Subcutaneous abdominal adipose tissue (tissue), 5 donors: Measurements from ENCODE around the gene HOXA10.

Experiments used
- H3K27ac ChIP-seq: one replicate; pipeline ENCODE4 v1.7.0; 2013; ENCODE audit warnings: low read depth, mild to moderate bottlenecking, inconsistent platforms, low read length, moderate library complexity
- H3K27me3 ChIP-seq, 5 donors: one replicate each; pipeline ENCODE4 v1.7.0; 2013; ENCODE audit warnings: low read length in 5 of 5, inconsistent platforms in 1 of 5; ENCODE audit not compliant: control insufficient read depth in 5 of 5, insufficient read depth in 4 of 5
- H3K36me3 ChIP-seq, 5 donors: one replicate each; pipeline ENCODE4 v1.7.0; 2013; ENCODE audit warnings: low read length in 5 of 5; ENCODE audit not compliant: control insufficient read depth in 5 of 5, insufficient read depth in 5 of 5
- H3K4me1 ChIP-seq, 5 donors: one replicate each; pipeline ENCODE4 v1.7.0; 2013; ENCODE audit warnings: low read length in 5 of 5, mild to moderate bottlenecking in 3 of 5, moderate library complexity in 1 of 5; ENCODE audit not compliant: control insufficient read depth in 5 of 5, insufficient read depth in 5 of 5
- H3K4me3 ChIP-seq, 5 donors: one replicate each; pipeline ENCODE4 v1.7.0; 2013; ENCODE audit warnings: low read length in 5 of 5, low read depth in 1 of 5
- H3K9ac ChIP-seq, 5 donors: one replicate each; pipeline ENCODE4 v1.7.0; 2013; ENCODE audit warnings: low read length in 5 of 5, mild to moderate bottlenecking in 4 of 5, moderate library complexity in 3 of 5
- H3K9me3 ChIP-seq, 5 donors: one replicate each; pipeline ENCODE4 v1.7.0; 2013; ENCODE audit warnings: low read length in 5 of 5; ENCODE audit not compliant: control insufficient read depth in 5 of 5
- donor health status: healthy.
- donor health status: healthy.
- donor health status: healthy.
- donor health status: healthy.
- donor health status: healthy.

HOXA10 gene

DNA sequence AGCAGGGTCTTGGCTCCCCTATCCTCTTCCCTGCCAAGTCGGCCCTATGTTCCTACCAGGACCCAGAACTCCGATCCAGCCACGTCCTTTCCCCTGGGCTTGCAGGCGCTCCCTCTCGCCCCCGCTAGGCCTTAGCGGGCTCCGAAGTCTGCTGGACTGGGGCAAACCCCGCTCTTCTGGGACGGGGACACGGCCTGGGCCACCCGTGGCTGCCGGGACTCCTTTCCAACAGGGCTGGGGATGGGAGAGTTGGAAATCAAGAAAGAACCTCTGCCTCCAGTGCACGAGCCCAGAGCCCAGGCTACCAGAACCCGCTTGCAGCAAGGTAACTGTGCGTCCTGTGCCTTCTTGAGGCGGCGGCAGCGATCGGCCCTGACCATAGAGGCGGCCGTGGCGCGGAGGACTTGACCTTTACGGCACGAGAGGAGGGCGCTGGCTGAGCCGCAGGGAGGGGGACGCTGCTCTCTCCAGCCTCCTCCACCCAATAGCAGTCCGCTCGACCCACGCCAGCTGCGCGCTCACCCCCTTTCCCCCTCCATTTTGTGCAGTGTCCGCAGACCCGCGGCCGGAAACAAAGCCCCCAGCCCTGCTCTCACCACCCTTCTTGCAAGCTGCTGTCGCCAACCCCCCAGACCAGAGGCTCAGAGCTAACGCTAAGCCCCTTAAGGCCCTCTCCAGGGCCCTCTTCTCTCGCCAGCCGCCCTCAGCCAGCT, 17.9 kb upstream of the HOXA10 start:
- Histone ChIP-seq H3K4me1 (peaks cover 2 to 46% (median 33%) of the 10 kb centered on the region in 5 donors), H3K9ac (no peak overlapping the region), H3K36me3 (no peaks in the 10 kb centered on the region), H3K9me3 (no peaks in the 10 kb centered on the region), H3K27me3 (peaks cover 28 to 88% (median 78%) of the 10 kb centered on the region in 5 donors), H3K27ac (no peak overlapping the region), H3K4me3 (peak overlapping the region in 3 of 5 donors; percentile 19 to 61 (median 38))

- Histone ChIP-seq H3K36me3 (no peaks in the 10 kb centered on the region), H3K4me1 (peaks cover under 1 to 44% (median 32%) of the 10 kb centered on the region in 5 donors), H3K27ac (no peak overlapping the region), H3K9ac (no peak overlapping the region), H3K27me3 (peaks cover 29 to 81% (median 78%) of the 10 kb centered on the region in 5 donors), H3K4me3 (no peak overlapping the region), H3K9me3 (no peaks in the 10 kb centered on the region)
These were observed 17.1 kb upstream of the HOXA10 start for GRCh38 chr7:27191161-27191731.

- Histone ChIP-seq H3K9me3 (no peaks in the 10 kb centered on the region), H3K4me3 (no peak overlapping the region), H3K9ac (no peak overlapping the region), H3K4me1 (peaks cover 0 to 54% (median 40%) of the 10 kb centered on the region in 5 donors), H3K36me3 (no peaks in the 10 kb centered on the region), H3K27ac (no peak overlapping the region), H3K27me3 (peaks cover 23 to 83% (median 80%) of the 10 kb centered on the region in 5 donors)
These were observed 16.1 kb upstream of the HOXA10 start for GRCh38 chr7:27189997-27190748.

GRCh38 chr7:27189295-27189996, 15.3 kb upstream of the HOXA10 start:
- Histone ChIP-seq H3K36me3 (no peaks in the 10 kb centered on the region), H3K4me1 (peaks cover 0 to 61% (median 47%) of the 10 kb centered on the region in 5 donors), H3K4me3 (peak overlapping the region in 3 of 5 donors; percentile 25 to 51 (median 40)), H3K27ac (no peak overlapping the region), H3K27me3 (peaks cover 17 to 82% (median 81%) of the 10 kb centered on the region in 5 donors), H3K9me3 (no peaks in the 10 kb centered on the region), H3K9ac (no peak overlapping the region)

DNA sequence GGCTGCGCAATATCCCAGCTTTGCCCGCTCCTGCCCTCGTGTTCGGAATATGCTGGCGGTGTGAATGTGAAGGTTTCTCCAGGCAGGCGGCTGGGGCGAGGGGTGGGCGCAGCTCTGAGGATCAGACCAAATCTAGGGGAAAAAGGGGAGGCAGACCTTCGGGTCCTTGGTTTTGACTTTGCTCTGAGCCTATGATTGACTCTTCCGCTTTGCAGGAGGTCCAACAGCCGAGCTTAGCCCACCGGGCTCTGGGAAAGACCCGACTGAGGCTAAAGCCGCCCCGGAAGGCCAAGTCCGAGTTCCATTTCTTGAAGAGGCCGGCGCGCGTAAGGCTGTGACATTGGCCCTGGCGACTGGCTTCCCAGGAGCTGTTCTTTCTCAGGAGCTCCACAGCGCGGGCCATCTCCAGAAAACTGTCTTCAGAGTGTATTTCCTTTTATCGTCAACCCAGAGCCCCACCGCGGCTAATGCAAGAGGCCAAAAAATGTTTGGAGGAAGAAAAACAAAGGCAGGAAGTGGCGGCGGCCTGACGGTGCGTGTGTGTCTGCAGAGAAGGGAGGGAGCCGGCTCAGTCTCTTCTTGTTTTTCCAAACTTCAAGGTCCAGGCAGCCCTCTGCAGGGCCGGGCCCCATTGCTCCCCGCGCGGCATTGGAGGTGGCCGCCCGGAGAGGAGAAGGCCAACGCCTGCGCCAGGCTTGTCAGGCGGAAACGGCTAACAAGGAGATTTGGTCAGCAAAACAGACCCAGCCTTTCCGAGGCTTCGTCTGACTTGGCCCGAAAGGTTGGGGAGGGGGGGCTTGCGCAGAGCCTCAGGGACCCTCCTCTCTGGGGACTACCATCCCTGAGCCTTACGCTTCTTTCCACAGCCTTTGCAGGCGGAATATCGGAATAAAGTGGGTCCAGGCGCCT, 14.5 kb upstream of the HOXA10 start:
- Histone ChIP-seq H3K9ac (peak overlapping the region in 1 of 5 donors; percentile 7), H3K27me3 (peaks cover 13 to 75% (median 73%) of the 10 kb centered on the region in 5 donors), H3K4me3 (peak overlapping the region; percentile 4 to 51 (median 36)), H3K9me3 (no peaks in the 10 kb centered on the region), H3K27ac (no peak overlapping the region), H3K4me1 (peaks cover 0 to 66% (median 53%) of the 10 kb centered on the region in 5 donors), H3K36me3 (no peaks in the 10 kb centered on the region)

DNA sequence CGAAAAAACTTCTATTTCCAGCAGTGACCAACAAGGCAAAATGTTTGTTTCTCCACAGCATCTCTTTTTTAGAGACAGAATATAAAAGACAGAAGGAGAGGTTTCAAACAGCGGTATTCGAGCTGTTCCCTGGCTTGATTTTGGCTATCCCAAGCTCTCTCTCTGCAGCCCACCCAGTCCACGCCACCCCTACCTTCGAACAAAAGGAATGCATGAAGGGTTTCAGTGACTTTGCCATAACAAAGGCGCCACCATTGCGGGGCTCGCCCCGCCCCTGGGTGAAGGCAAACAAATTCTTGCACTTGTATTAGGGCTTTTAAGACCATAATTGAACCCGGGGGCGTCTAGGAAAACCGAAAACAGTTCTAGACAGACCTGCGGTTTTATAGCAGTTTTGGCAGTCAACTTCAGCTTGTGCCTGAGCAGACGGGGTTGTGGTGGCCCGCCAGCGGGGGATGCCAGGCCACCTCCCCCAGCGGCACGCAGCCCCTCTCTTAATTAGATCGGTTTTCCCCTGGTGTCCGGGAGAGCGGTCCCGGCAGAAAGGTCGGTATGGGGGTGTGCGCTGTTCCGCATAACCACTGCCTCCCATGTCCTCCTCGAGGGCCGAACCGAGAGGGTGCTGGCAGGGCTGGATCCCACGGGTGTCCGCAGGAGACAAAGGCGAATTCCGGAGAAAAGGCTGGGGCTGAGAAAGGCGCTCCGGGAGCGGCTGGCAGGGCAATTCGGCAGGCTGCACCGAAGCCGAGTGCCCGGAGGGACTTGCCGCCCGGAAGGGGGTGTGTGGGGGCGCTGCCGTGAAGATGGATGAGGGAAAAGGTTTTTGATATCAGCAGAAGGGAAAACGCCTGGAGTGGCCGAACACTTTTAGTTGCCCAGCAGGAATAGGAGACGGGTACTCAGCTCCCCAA, 13.6 kb upstream of the HOXA10 start:
- Histone ChIP-seq H3K27ac (no peak overlapping the region), H3K27me3 (peaks cover 11 to 74% (median 71%) of the 10 kb centered on the region in 5 donors), H3K4me1 (peaks cover 0 to 67% (median 55%) of the 10 kb centered on the region in 5 donors), H3K36me3 (no peaks in the 10 kb centered on the region), H3K4me3 (peak overlapping the region in 3 of 5 donors; percentile 36 to 51 (median 40)), H3K9me3 (no peaks in the 10 kb centered on the region), H3K9ac (peak overlapping the region in 1 of 5 donors; percentile 7)

DNA sequence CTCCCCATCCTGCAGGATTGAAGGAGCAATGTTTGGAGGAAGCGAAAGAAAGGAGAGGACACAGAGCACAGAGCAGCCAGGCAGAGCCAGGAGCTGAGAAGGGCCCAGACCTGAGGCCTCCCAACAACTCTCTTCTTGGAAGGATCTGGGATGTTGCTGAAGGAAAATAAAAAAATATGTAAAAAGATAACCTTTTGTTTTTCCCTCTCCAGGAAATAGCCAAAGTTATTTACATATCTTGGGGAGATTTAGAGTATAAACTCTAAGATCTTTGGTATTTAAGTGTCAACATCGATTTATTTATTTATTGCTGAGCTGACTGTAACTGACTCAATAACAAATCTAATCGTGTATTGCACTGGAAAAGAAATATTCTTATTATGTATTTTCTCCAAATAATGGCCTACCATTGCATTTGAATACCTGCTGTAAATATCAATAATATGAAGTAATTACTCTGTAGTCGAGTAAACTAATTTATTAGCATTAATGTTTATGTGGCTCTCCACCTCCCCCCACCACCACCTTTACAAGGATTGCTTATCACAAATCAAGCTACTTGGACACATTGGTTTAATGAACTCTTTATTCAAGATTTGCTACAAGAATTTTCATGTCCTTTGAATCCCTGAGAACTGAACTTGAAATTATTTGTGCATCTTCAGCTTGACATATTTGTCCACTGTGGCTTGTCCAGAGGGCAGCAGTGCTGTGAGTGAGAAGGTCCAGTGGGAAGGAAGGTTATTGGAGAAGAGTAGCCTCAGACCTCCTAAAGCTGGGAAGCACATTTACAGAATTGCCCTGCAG, 12.8 kb upstream of the HOXA10 start:
- H3K9me3 ChIP-seq = no peaks in the 10 kb centered on the region
- no peak overlapping the region for H3K27ac ChIP-seq
- H3K27me3 ChIP-seq = peaks cover 8 to 77% (median 75%) of the 10 kb centered on the region in 5 donors
- peaks cover 0 to 66% (median 56%) of the 10 kb centered on the region in 5 donors for H3K4me1 ChIP-seq
- H3K9ac ChIP-seq = no peak overlapping the region
- H3K36me3 ChIP-seq = no peaks in the 10 kb centered on the region
- H3K4me3 ChIP-seq = no peak overlapping the region
